Small intestine (tissue), 7 donors: ENCODE results near the gene CCDC188. TPM values are rescaled to one million over a fixed set of nuclear protein-coding genes. Genes with fewer than 3 reads are reported as not detected.

Source experiments
- DNase-seq, 2 donors: peaks; one replicate each; pipeline versions ENCODE4 v3.0.0 to v3.0.0-alpha.2; 2013
- FAIRE-seq: peaks from 2 replicates; lab custom pipeline; 2012; peaks lifted over from hg19 to GRCh38; lab: Jason Lieb, UNC
- H3K27ac ChIP-seq, 3 donors: one replicate each; pipeline ENCODE4 v1.5.1; 2013; ENCODE audit warnings: low read length in 2 of 3, mild to moderate bottlenecking in 2 of 3, control low read depth in 1 of 3, inconsistent platforms in 1 of 3, low read depth in 1 of 3, moderate library complexity in 1 of 3
- H3K27me3 ChIP-seq, 3 donors: one replicate each; pipeline ENCODE4 v1.6.1; 2013; ENCODE audit warnings: low read length in 3 of 3, inconsistent platforms in 1 of 3; ENCODE audit not compliant: control insufficient read depth in 3 of 3, insufficient read depth in 3 of 3
- H3K36me3 ChIP-seq, 3 donors: one replicate each; pipeline ENCODE4 v1.6.1; 2013; ENCODE audit warnings: low read length in 3 of 3, inconsistent platforms in 1 of 3, low read depth in 1 of 3, mild to moderate bottlenecking in 1 of 3, moderate library complexity in 1 of 3; ENCODE audit not compliant: control insufficient read depth in 3 of 3, insufficient read depth in 2 of 3
- H3K4me1 ChIP-seq, 3 donors: one replicate each; pipeline ENCODE4 v1.6.1; 2013; ENCODE audit warnings: low read length in 2 of 3, inconsistent platforms in 1 of 3, low read depth in 1 of 3, mild to moderate bottlenecking in 1 of 3, moderate library complexity in 1 of 3; ENCODE audit not compliant: control insufficient read depth in 3 of 3, insufficient read depth in 2 of 3
- H3K4me3 ChIP-seq, 3 donors: one replicate each; pipeline ENCODE4 v1.5.1; 2013; ENCODE audit warnings: low read length in 3 of 3, control low read depth in 1 of 3, inconsistent platforms in 1 of 3, low read depth in 1 of 3, mild to moderate bottlenecking in 1 of 3, moderate library complexity in 1 of 3
- H3K9me3 ChIP-seq, 2 donors: one replicate each; pipeline ENCODE4 v1.6.1; 2013; ENCODE audit warnings: low read depth in 1 of 2, low read length in 1 of 2; ENCODE audit not compliant: control insufficient read depth in 2 of 2, insufficient read depth in 1 of 2
- WGBS, 3 donors: extraction: QIAGEN DNeasy Blood & Tissue Kit; methylation state at CpG; one replicate each; pipeline ENCODE4 v1.1.7; 2013; 5-methylcytosine and 5-hydroxymethylcytosine counted together
- polyA plus RNA-seq, 4 donors: library from polyadenylated mRNA; stranded (reverse) in 3 of 4; unstranded in 1 of 4; fragments of 200-250 nt in 3 of 4; fragments of 120-200 nt in 1 of 4; gene quantifications; one replicate each; pipeline versions ENCODE4 v1.2.1 to v1.2.3, GENCODE V29; 2013
- donor health status: healthy with polysubstance abuse.
- donor health status: control.
- donor health status: control.
- donor health status: Bipolar disorder and iron deficiency.
- donor health status: healthy.

CCDC188 gene
- polyA plus RNA-seq, 4 donors: 1.2 to 1.6 TPM; not detected in 2

DNA sequence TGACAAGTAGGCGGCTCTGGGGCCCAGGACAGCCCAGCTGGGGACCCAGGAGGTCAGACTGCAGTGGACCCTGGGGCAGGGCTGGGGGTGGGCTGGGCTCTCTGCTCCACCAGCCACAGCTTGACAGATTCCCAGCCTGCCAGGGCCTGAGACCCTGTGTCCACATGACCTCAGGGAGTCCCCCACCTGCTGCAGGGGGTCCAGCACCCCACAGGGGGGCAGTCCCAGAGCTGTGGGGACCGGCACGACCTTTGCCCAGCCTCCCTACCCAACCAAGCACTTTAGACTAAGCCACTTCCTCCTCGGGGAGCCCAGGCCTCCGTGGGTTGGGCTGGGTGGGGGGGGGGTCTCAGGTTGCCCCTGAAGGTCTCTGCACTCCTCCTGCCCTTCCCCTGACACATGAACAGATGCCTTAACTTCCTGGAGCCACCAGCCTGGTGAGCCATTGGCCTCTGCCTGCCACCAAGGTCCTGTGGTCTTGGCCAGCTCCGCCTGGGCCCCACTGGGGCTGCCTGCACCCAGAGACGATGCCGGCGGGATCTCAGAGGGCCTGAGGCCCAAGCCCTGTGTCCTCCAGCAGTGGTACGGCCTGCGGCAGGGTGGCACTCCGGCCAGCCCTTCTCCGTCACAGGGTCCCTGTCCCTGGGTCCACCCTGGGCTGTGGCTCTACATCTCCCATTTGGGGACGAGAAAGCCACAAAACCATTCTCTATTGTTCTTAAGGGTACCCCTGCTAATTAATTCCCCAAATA lies 3.4 kb downstream of the CCDC188 start:
- Histone ChIP-seq H3K27ac (peak overlapping the region in 1 of 3 donors; percentile 42), H3K36me3 (peaks cover 0 to 35% (median 4%) of the 10 kb centered on the region in 3 donors), H3K9me3 (no peaks in the 10 kb centered on the region), H3K27me3 (no peaks in the 10 kb centered on the region), H3K4me3 (no peak overlapping the region), H3K4me1 (peaks cover 0 to 15% (median 4%) of the 10 kb centered on the region in 3 donors)
- 55 to 64% (median 59%) methylated on average over 13 to 14 of the region's 14 CpGs for WGBS, 3 donors
- DNase-seq (peak; percentile 33 to 74), FAIRE-seq (no peak)

DNA sequence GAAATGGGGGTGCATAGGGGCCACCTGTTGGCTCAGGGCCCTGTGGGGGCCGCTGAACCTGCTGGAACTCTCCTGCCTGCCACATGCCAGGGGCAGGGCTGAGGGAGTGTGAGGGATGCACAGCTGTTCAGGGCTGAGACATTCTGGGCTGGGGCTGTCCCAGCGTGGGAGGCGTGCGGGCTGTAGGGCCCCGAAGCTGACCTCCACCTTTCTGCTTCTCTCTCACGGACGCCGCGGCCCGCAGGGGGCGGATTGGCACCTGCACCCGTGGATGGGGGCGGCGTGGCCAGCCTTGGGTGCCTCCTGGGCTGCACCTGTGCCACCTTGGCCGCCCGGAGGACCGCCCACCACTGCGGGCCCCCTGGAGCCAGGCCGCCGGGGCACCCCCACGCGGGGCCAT lies 4.1 kb downstream of the CCDC188 start:
- FAIRE-seq (no peak), DNase-seq (no peak)
- WGBS, 3 donors: 30 to 66% (median 51%) methylated on average over 14 to 22 of the region's 22 CpGs
- Histone ChIP-seq H3K27ac (peak overlapping the region in 1 of 3 donors; percentile 42), H3K27me3 (no peaks in the 10 kb centered on the region), H3K36me3 (peaks cover 0 to 41% (median 4%) of the 10 kb centered on the region in 3 donors), H3K4me3 (no peak overlapping the region), H3K9me3 (no peaks in the 10 kb centered on the region), H3K4me1 (peaks cover 0 to 15% (median 4%) of the 10 kb centered on the region in 3 donors)

DNA sequence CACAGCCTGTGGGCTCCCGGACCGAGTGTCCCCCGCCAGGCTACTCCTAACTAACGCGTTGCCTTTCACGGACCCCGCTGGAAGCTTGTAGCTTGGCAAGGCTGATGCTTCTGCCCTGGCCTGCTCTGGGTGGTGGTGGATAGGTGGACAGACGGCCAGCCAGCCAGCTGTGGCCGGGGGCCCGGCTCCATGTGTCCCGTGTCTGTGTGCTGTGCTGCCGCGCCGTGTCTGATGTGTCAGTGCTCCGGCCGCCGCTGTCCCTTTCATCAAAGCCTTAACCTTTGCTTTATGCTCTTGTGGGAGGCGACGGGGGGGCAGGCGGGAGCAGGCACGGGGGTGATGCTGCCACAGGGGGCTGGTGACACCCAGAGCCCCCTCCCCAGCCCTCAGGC lies 5.0 kb downstream of the CCDC188 start:
- Histone ChIP-seq H3K27me3 (no peaks in the 10 kb centered on the region), H3K27ac (no peak overlapping the region), H3K4me1 (peaks cover 0 to 15% (median 4%) of the 10 kb centered on the region in 3 donors), H3K9me3 (no peaks in the 10 kb centered on the region), H3K36me3 (peaks cover 0 to 51% (median 4%) of the 10 kb centered on the region in 3 donors), H3K4me3 (no peak overlapping the region)
- DNase-seq: no peak
- WGBS, 3 donors: 91 to 94% (median 92%) methylated on average over 15 to 21 of the region's 21 CpGs
- no peak for FAIRE-seq

DNA sequence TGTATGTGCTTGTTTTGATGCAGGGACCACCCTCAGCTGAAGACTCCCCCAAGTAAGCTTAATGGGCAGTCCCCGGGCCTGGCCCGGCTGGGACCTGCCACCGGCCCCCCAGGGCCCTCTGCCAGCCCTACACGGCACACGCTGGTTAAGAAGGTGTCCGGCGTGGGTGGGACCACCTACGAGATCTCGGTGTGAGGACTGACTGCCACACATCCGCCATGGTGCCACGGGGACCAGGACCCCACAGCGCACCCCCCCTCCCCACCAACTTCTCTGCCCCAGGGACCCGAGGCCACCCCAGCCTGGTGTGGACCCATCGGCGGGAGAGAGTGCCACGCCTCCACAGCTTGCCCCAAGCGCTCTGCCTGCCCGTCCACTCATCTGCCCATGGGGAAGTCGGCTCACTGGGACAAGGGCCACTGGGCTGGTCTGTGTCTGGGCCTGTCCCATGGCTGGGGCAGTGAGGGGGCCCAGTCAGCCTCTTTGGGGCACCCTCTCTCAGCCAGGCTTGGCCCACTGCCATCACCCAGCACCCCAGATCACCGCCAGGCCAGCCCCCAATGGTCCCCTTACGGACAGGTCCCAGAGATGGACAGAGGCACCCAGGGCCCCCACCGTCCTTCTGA lies 5.5 kb downstream of the CCDC188 start:
- Histone ChIP-seq H3K9me3 (no peaks in the 10 kb centered on the region), H3K27me3 (no peaks in the 10 kb centered on the region), H3K4me1 (peaks cover 0 to 15% (median 4%) of the 10 kb centered on the region in 3 donors), H3K4me3 (no peak overlapping the region), H3K36me3 (peaks cover 0 to 56% (median 4%) of the 10 kb centered on the region in 3 donors), H3K27ac (no peak overlapping the region)
- 88 to 91% (median 89%) methylated on average over 19 to 22 of the region's 22 CpGs for WGBS, 3 donors
- FAIRE-seq (no peak), DNase-seq (no peak)

DNA sequence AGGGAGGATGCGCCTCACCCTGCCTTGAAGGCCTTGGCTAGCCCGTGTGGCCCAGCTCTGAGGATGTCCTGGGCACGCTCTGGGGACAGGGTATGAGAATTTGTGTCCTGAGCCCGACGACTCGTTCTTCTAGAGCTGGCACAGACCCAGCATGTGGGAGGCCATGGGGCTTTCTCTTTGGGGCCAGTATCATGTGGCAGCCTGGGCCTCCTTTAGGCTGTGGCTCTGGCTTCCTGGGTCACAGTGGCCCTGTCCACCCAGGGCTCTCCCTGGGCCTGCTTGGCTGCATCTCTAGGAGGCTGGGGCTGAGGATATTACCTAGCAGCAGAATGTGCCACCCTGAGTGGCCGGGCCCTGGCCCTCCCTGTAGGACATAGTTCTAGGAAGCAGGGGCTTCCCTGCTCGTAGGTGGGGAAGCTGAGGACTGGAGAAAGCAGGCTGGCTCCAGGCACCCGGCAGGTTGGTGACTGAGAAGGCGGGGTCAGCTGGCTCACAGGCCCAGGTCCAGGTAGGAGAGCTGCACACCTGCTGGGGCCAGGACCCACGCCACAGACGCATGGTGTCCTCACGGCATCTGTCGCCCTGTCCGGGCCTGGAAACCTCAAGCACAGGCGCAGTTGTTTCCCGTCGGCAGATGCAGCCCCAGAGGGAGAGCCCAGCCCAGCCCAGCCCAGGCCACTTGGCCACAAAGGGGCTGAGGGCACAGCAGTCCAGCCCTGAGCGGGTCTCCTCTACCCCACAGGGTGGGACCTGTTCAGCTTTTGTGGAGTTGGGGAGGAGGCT lies 6.8 kb downstream of the CCDC188 start:
- no peaks in the 10 kb centered on the region for H3K9me3 ChIP-seq
- DNase-seq (no peak), FAIRE-seq (no peak)
- H3K36me3 ChIP-seq: peaks cover 0 to 68% (median 4%) of the 10 kb centered on the region in 3 donors
- 86 to 87% (median 86%) methylated on average over 19 of the region's 19 CpGs for WGBS, 3 donors
- peaks cover 0 to 15% (median 4%) of the 10 kb centered on the region in 3 donors for H3K4me1 ChIP-seq
- no peaks in the 10 kb centered on the region for H3K27me3 ChIP-seq
- no peak overlapping the region for H3K4me3 ChIP-seq
- H3K27ac ChIP-seq: no peak overlapping the region

DNA sequence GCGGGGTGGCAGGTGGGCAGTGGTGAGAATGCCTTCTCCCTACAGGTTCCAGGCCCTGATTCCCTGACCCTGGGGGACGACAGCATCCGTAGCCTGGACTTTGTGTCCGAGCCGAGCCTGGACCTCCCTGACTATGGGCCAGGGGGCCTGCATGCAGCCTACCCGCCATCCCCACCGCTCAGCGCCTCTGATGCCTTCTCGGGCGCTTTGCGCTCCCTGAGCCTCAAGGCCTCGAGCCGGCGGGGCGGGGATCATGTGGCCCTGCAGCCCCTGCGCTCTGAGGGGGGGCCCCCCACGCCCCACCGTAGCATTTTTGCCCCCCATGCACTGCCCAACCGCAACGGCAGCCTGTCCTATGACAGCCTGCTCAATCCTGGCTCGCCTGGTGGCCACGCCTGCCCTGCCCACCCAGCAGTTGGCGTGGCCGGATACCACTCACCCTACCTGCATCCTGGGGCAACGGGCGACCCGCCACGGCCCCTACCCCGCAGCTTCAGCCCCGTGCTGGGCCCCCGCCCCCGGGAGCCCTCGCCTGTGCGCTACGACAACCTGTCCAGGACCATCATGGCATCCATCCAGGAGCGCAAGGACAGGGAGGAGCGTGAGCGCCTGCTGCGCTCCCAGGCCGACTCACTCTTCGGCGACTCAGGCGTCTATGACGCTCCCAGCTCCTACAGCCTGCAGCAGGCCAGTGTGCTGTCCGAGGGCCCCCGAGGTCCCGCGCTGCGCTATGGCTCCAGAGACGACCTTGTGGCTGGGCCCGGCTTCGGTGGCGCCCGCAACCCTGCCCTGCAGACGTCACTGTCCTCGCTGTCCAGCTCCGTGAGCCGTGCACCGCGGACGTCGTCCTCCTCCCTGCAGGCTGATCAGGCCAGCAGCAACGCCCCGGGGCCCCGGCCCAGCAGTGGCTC lies 7.9 kb downstream of the CCDC188 start:
- no peak overlapping the region for H3K4me3 ChIP-seq
- peaks cover 0 to 68% (median 4%) of the 10 kb centered on the region in 3 donors for H3K36me3 ChIP-seq
- no peak overlapping the region for H3K27ac ChIP-seq
- H3K4me1 ChIP-seq: peaks cover 0 to 15% (median 4%) of the 10 kb centered on the region in 3 donors
- FAIRE-seq (no peak), DNase-seq (no peak)
- H3K27me3 ChIP-seq: no peaks in the 10 kb centered on the region
- WGBS, 3 donors: 91 to 94% (median 93%) methylated on average over 48 to 65 of the region's 65 CpGs
- H3K9me3 ChIP-seq: no peaks in the 10 kb centered on the region

DNA sequence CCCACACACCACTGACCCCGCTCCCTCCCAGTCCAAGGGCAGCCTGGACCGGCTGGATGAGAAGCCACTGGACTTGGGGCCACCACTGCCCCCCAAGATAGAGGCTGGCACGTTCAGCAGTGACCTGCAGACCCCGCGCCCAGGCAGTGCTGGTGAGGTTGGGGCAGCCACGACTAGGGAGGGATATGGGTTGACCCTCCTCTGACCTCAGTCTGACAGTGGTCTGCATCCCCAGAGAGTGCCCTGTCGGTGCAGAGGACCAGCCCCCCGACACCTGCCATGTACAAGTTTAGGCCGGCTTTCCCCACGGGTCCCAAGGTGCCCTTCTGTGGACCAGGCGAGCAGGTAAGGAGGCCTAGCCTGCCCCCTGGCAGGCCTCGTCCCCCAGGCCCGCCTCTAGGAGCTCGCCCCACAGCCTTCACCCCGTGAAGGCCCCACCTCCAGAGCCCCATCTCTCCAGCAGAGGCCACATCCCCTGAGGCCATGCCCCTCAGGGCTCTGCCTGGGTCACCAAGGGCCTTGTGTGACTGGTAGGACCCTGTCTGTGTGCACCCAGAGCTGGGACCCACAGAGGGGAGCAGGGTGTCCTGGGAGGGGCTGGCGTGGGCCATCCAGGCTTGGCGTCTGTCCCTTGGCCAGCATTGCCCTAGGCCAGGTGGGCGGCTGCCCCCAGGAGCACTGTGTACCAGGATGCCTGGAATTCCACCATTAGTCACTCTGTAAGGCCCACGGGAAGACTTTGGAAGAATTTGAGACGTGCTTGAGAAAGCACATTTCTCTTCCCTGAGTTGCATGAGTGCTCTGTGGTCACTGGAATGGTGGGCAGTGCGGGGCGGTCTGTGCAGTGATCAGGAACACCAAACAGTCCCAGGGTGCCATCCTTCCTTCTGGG lies 9.4 kb downstream of the CCDC188 start:
- FAIRE-seq (no peak), DNase-seq (no peak)
- Histone ChIP-seq H3K9me3 (no peaks in the 10 kb centered on the region), H3K27me3 (no peaks in the 10 kb centered on the region), H3K4me1 (peaks cover 0 to 5% (median 0%) of the 10 kb centered on the region in 3 donors), H3K36me3 (peaks cover 0 to 70% (median 4%) of the 10 kb centered on the region in 3 donors), H3K27ac (no peak overlapping the region), H3K4me3 (no peak overlapping the region)
- WGBS, 3 donors: 87 to 90% (median 89%) methylated on average over 19 to 22 of the region's 22 CpGs
